Stimulated activated CD4-positive, alpha-beta T cell treated with anti-CD3 and anti-CD28 coated beads, TNF-alpha, amount 100 ng/mL, for 48 hours (primary cell): ENCODE measurements around the gene ATP2A2.
A peak's percentile ranks its signal among the peaks of the same experiment; 100 is the strongest.

Experiments
- DNase-seq, 3 donors: peaks; one replicate each; pipeline ENCODE4 v3.0.0-alpha.2; 2020; ENCODE audit warnings: low read depth in 3 of 3

The ATP2A2 gene

DNA sequence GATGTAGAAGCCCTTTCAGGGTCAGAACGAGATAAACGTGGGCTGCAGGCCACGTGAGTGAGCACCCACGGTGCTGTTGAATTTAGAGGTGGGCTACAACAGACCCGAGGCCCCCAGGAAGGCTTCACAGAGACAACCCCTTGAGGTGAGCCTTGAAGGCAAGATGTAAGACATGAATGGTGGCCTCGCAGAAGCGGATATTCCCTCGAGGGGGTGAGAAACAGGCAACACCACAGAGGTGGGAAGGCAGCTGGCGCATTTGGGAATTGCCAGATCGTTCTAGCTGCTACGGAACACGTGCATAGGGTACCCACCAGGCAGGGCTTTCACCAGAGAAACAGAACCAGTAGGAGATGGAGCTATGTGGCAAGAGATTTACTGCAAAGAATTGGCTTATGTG lies 22.6 kb upstream of the ATP2A2 start:
- DNase-seq: no peak

DNA sequence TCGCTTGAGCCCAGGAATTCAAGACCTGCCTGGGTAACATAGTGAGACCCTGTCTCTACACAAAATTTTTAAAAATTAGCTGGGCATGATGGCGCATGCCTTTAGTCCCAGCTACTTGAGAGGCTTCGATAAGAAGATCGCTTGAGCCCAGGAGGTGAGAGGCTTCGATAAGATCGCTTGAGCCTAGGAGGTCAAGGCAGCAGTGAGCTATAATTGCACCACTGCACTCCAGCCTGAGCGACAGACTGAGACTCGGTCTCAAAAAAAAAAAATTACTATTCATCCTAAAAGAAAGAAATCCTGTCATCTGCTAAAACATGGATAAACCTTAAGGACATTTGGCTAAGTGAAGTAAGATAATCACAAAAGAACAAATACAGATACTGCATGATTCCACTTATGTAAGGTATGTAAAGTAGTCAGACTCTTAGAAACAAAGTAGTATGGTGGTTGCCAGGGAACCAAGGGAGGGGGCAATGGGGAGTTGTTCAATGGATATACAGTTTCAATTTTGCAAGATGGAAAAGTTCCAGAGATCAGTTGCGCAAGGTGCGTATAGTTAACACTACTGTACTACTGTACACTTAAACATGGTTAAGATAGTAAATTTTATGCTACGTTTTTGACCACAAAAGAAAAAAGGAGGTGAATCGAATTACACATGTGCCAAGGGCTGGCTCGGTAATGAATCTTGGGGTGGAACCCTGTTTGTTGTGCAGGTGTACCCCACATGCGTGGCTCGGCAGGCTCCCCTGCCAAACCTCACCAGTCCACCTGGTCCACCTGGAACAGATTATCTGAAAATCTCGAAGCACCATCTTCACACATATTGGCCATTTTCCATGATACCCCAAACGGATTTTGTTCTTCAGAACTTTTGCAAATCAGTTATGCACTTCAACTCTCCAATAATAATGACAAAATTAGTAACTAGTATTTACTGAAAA lies 18.3 kb upstream of the ATP2A2 start:
- DNase-seq: no peak

DNA sequence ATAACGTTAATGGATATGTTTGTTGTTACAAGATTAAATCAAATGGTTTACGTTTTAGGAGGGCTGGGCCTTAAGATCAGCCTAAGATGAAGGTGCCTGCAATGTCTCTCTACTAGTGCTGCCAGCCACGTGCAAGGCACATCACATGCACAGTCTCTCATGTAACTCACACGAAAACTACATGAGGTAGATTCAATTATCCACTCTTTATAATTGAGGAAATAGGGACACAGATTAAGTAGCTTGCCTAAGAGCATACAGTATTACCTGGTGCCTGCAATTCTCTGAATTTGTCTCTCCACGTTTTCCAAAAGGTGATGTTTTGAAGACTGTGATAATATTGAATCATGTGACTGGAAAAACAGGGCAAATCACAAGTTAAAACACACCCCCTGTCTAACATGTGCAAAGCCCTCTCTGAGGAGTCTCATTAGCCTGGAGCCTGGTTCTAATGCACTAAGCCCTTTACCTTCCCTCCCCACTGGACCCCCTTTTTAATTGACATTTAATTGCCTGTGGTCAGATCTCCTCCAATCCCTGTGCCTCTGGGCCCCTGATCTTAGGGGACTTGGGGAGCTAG lies 14.6 kb upstream of the ATP2A2 start:
- no peak for DNase-seq

DNA sequence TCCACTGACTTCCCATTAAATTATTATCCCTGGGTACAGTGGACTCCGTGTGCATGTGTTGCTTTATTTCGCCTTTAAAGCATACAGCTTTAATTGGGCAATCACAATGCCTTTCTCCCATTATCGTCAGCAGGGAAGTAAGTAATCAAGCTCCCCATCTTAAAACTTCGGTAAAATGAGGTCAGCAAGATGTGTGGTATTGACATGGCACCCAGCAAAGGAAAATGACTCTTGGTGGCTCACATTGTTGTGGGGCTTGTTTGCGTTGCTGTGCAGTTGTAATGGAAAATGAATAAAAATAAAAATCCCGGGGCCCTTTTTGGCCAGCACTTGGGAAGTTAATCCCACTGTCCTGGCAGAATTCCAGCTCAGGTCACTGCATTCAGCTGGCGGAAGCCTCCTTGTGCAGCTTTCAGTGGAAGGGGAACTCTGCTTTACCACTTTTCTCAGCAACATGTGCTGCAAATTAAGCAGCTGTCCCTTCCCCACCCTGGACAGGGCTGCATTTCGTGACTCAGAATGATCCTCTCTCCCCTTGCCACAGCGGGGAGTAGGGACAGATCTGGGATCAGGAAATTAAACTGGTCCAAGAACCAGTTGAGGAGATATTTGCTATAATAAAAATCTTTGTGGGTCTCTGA lies 13.9 kb upstream of the ATP2A2 start:
- DNase-seq: no peak

DNA sequence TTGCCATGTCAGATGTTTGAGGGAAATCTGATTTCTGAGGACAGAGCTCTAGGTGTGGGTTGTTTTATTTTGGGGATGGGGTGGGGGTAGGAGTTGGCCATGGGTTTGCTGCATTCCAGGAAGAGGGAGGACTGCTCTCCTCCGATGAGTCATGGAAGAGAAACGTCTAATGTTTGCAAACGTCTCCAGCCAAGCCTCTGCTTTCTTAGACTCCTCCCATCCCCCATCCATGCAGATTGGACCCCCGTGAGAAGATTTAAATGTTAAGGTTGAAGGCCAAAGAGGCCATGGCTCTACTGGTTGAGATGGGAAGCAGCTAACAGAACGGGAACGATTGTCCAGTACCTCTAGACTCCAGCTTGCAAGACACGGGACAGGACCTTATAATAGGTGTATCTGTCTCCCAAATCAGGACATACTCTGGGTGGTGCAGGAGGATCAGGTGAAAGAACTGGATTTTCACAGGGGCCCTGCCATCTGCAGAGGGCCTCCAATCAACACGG lies 11.4 kb upstream of the ATP2A2 start:
- no peak for DNase-seq

DNA sequence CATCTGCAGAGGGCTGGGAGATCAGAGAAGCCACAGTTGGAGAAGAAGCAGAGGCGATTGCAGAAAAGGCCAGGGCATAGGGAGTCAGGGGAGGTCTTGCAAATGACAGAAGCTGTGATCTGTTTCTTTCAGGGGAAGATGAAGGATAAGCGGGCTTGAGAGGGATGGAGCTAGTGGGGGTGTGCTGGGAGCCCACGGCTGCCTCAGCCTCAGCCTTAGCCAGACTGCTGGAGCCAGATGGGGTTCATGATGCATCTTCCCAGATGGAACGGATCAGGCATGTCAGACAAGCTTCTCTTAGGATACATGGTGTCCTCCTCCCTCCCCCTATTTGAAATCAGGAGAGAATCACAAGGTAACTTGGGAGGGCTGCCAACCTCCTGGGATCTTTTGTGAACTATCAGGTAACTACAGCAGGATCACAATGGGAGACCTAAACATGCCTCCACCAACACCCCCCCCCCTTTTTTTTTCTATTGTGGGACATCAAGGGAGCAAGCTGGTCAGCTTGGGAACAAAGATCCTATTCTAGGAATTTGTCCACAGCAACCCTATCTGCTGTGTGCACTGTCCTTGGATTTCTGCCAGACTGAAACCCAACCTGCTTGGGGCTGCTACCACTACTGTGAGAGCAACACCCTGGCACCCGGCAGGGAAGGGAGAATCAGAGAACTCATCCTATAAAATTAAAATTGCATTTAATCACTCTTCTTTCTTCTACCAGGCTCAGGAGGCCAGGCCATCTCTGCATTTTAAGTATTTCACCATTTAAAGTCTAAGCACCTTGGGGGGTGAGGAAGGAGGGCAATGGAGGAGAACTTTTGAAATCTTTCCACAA lies 10.7 kb upstream of the ATP2A2 start:
- DNase-seq: no peak

DNA sequence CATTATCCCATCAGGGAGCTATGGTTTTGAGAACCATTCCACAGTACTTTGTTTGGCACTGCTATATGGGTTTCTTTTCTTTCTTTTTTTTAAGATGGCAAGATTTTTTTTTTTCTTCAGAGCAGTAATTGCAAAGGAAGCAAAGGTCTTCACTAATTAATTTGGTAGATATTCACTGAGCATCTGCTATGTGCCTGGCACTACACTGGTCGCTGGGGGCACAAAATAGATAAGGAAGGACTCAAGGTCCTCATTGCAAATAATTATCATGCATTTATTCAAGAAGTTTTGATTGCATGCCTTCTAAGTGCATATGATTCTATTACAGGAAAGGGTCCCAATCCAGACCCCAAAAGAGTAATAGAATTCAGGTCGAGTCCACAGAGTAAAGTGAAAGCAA lies 10.0 kb upstream of the ATP2A2 start:
- no peak for DNase-seq

DNA sequence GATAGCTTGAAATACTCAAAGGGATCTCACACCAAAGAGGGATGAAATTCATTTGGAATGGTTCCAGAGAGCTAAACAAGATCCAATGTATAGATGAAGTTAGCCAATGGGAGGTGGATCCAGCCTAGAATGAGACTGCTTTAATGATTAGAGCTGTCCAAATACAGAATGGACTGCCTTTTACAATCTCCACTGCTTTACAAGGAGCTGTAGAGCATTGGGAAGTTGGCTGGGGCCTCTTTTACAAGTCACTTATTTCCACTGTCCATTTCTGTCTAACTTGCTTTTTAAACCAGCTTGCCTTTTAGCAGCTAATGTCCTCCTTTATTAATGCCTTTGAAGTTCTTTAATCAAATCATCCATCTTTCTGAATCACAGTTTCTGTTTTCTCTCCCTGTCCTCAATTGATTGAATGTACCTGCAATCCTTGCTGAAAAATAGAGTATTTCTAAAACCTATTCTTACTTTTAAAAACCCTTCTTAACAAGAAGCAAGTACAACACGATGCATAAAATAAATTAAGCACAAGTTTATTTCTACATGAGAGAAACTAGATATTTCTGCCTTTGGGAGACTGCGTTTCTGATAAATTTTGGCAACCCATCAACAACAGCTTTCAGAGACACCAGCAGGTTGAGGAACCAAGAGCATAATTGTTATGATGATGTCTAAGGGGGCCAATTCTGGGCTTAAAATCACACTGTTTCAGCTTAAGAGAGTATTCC lies 3.4 kb upstream of the ATP2A2 start:
- DNase-seq: no peak

DNA sequence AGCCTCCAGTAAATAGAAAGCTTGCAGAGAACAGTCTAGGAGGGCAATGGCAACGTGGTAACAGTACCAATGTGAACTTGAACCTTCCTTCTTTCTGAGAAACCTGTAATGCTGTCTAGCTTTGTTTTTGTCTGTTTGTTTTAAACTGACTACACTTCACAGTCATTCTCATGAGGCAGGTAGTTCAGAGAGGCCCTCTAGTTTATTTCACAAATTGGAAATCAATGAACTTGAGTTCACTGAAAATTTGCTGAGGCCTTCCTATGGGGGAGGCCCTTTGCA lies 2.9 kb upstream of the ATP2A2 start:
- DNase-seq: no peak

DNA sequence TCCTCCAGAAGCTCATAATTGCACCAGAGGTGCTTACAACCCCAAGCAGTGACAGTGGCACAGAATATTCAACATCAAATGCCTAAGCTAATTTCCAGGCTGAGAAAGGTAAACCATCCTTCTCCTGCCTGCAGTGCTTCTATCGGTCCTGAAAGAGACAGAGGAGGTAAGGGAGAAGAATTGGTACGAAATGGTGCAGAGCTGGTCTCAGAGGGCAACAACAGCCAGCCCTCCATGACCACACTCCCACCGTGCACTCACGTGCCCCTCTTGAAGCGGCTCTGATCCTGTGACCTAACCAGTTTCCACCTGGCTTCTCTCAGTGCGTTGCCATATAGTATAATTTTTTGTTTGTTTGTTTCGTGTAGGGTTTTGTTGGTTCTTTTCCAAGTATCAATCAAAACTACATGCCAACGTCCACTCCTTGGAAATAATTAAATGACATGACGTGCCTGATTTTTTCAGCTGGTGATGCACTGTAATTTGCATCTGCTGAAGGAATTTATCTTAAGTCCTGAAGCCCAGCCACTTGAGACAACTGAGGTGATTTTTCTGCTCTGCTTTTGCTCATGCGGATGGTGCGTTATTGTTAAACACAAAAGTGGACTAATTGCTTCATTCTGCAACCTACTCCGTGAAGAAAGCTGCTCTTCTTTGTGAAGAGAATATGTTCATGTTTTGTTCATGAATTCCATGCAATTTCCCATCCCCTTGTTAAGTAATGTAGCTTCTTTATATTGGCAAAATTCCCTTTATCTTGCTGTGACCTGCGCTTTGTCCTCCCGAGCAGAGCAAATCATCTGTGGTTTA lies 1.3 kb upstream of the ATP2A2 start:
- no peak for DNase-seq

DNA sequence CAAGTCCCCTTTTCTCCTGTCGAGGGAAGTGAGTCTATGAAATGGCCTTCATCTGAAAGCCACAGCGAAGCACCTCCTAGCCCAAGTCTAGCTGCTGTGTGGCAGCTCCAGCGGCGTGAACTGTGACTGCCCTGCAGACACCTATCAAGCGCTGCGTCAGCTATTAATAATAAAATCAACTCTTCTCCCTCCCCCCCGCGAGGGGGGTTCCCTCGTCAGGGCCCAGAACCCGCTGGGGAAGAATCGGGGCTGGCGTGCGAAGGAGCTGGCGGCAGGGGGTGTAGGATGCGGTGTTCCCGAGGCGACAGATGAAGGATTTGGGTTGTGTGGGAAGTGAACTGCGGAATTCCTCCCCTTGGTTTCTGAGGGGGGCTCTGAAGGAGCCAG lies 662 bp upstream of the ATP2A2 start:
- peak; percentile 16 to 38 (median 18) for DNase-seq

DNA sequence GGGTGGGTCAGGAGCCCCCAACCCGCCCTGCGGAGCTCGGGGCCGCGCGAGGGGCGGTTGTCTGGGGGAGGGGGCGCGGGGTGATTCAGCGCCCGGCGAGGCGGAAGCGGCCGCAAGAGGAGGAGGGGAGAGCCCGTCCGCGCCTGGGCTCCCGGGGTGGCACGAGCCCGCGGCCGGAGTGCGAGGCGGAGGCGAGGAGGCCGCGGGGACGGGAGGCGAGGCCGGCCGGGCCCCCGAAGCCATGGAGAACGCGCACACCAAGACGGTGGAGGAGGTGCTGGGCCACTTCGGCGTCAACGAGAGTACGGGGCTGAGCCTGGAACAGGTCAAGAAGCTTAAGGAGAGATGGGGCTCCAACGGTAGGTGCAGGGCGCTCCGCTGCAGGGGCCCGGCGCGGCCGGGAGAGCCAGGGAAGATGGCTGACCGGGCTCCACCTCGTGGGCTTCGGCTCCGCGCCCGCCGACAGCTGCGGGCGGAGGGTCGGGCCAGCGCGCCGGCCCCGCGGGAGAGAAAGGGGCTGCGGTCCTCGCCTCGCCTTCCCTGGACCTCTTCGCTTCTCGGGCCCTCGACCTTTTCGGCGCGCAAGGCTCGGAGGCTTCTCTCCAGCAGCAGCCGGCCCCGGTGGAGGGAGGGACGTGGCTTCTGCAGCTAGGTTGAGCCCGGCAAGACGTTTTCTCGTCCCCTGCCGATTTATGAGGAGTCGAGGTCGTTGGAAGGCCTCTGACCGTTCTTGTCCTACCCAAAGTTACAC lies 677 bp downstream of the ATP2A2 start:
- DNase-seq: peak; percentile 8 to 40 (median 19)

DNA sequence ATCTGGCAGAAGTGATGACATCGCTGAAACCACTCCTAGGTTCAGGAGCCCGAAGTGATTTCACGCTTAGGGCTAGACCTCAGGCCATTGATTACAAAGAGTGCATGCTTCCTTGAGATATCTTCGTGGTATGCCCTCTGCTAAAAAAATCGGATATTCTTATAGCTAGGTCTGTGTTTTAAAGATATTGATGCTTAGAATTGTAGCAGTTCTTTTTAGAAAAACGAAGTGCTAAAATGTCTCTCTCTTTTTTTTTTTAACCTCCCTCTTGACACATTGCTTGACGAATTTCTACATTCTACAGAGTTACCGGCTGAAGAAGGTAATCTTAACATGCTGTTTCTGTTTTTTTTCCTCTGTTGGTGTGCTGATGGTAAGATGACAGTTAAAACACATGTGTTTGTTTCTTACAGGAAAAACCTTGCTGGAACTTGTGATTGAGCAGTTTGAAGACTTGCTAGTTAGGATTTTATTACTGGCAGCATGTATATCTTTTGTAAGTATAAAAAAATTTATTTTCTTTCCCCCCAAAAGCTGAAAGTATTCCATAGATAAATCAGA lies 1.3 kb downstream of the ATP2A2 start:
- DNase-seq: no peak

DNA sequence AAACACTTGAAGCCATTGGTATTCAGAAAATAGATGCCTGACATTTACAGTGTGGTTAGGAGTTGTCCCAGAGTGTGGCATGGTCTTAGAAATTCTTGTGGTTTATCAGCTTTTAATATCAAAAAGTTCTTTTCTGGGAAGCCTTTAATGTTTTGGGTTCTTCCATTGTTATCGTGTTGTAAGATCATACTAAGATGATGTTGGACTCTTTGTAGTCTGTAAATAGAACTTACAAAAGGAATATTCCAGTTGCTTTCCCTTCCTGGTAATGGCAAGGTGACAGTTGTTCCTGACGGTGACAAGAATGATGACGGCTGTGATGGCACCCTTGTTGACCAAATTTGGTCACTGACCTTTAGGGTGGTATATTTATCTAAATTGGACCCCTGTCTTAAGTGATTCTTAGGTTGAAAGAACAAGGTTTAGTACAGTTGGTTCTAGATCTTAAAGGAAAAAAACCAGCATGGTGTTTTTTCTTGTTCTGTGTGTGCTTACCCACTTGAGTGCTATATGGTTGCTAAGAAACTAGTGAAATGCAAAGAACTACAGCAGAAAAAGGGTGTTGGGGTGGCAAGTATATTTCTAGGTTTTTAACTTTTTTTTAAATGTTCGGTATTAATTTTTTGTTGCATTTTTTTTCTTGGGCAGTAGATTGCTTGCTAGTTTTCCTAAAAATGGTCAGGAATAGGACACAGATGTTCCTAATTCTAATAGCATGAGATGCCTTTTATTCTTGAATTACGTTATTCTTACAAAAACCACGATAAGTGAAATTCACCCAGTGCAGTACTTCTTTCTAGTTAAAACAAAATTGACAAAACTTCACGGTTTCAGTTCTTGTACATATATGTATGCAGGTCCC lies 2.1 kb downstream of the ATP2A2 start:
- DNase-seq: no peak

DNA sequence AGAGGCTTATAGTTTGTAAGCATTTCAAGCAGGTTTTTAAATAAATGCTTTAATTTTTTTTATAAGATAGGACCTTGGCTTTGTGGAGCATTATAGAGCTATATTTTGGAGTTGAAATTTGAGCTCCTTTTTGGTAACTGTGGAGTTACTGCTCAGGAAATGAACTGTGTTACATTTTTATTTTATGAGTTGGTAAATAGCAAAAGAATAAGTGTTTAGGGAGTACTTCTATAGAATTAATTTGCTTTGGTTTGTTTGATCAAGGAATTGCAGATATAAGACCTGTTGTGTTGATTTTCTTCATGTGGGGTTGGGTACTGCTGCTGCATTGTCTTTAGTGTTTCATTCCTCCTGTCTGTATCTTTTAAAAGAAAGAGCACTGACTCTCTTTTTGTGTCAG lies 3.5 kb downstream of the ATP2A2 start:
- DNase-seq: no peak

DNA sequence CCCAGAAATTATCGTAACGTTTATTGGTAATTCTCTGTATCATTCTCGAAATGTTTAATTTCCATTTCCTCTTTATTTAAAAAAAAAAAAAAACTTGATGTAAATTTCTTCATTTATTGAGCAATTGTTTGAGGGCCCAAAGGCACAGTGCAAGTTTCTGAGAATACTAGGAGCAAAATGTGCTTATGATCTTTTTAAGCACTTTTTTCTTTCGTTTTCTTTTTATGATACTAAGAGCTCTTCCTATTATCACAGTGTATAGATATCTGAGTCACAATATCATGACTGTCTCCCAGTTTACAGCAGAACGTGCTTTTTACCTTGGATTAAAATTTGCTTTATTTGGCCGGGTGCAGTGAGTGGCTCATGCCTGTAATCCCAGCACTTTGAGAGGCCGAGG lies 5.6 kb downstream of the ATP2A2 start:
- DNase-seq: no peak

DNA sequence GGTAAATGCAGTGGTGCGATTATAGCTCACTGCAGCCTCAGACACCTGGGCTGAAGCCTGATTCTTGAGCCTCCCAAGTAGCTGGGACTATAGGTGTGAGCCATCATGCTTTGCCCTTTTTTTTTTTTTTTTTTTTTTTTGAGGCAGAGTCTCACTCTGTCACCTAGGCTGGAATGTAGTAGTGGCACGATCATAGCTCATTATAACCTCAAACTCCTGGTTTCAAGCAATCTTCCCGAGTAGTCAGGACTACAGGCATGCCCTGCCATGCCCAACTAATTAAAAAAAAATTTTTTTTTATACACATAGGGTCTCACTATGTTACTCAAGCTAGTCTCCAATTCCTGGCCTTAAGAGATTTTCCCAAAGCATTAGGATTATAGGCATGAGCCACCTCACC lies 6.9 kb downstream of the ATP2A2 start:
- no peak for DNase-seq

DNA sequence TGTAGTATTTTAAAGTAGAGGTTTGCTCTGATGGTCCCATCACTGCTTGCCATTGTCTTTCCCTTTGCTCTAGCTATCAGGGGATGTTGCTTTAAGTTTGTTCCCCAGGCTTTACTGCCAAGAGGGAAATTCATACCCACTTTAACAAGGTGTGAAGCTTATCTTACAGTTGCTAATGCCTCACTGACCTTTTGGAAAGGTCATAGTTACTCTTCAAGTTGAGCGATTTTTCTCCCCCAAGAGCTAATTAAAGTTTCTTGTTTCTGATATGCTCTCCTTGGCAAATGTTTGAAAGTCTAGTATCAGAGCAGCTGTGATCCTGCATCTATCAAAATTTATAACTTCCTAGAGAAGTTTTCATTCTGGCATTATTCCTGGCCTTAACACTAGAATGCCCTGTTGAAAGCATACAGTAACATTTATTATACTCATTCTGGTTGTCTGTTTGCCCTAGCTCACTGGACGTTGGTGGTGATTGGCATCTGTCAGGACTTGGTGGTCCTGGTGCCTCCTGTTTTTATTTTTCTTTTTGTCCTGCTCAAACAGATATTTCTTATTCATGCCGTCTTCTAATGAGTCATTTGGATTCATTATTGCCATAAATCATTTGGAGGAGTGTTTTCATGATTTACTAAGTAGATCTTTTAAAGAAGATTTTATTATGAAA lies 8.1 kb downstream of the ATP2A2 start:
- no peak for DNase-seq
